ENCODE results near the gene AUTS2.

AUTS2 gene

DNA sequence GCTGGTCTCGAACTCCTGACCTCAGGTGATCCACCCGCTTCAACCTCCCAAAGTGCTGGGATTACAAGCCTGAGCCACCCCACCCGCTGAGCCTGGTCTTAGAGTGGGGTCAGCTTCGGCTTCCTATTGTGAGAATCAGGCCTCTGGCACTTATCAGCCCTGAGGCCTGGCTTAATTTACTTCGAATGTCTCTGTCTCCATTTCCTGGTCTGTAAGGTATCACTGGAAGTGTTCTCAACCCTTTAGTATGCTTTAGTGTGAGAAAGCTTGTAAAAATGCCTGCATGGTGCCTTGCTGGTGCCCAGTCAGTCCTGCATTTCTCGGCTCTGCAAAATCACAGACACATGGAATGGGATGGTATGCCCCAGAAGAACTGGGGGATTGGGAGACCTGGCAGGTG lies 862.3 kb downstream of the AUTS2 start:
- DNase-seq (ENCODE audit: low read depth), result no peak

DNA sequence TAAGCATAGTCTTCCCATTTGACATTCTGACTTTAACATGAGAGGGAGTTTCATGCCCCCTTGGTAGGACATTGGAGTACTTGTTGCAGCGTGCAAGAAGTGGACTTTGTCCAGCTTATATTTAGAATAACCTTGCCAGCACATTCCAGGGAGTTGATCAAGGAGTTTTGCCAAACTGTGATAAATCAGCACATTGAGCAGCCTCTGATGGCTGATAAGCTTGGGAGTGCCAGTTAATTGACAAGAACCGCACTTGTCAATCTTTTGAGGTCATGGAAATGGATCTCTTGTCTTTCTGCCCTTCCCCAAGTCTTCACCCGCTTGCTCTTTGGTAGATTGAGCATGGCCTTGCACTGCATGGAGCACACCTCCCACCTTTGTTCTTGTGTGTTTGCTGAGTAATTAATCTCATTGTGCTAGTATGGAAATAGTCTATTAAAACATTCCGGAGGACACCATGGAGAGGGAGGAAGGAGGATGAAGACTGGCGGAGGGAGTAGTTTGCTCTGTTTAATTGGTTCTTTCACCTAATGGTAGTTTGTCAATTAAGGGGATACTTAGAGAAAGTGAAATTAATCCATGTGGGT lies 865.2 kb downstream of the AUTS2 start:
- no peak for DNase-seq (ENCODE audit: low read depth)

DNA sequence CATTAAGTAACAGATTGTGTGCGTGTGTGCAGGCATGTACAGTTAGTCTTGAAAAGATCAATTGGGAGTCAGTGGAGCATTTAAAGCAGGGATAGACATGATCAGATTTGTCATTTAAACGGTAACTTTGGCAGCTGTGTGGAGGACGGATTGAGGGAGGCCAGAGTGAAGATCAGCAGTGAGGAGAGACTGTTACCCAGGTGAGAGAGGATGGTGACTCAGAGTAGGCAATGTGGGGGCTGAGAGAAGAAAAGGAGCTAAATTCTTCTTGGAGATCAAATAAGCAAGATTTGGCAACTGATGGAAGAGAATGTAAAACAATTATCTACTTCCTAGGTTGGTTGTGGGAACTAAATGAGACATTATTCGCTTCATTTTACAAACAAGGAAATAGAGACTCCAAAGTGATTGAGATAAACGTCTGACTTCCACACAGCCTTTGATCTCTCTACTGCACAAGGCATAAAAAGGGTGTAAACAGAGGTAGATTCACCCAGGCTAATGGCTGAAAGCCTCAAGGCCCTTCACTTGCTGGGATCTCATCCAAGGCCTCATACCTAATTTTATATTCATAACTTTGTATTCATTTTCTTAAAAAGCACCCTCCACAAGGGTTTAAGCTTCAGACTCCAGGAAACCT lies 868.6 kb downstream of the AUTS2 start:
- DNase-seq (ENCODE audit: low read depth), result no peak

DNA sequence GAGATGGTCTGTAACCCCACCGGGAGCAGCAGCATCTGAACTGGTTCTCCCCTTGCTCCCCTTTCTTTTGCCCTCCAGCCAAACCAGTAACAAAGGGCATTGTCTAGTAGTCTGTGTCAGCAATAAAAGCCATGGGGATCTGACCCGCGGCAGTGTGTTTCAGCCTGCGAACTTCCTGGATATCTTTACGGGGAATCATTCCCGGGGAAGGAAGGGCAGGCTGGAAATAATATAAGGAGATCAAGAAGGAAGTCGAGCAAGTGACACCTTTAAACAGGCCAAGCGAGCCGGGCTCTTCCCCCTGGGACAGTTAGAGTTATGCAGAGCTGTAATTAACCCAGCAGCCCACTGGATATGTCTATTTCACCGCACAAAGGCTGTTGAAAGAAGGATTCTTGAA lies 872.5 kb downstream of the AUTS2 start:
- no peak for DNase-seq (ENCODE audit: low read depth)

DNA sequence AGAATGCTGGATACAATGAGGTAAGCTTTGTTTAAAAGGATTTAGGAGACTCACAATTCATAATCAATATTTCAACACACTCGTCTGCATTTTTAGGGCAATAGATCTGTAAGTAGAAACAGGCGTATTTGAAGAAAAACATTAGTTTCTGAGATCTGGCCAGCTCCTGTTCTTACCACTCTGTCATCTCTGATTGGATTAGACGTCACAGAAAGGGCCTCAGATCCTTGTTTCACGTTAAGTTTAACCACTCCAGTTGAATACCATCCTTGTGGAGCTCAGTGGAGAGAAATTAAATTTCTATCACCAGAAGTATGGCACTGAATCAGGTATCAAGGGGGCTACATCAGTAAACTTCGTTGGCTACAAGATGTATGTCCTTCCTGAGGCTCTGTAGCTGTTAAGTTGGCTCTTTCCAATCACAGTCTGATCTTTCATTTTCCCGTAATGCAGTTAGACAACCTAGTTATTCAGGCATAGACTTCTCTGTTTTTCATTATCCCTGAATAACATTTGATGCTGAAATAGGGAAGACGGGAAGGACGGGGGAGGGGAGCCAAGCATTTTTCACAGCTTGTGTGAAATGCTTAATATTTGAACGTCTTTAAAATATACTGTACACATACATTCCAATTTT lies 874.4 kb downstream of the AUTS2 start:
- no peak for DNase-seq (ENCODE audit: low read depth)

DNA sequence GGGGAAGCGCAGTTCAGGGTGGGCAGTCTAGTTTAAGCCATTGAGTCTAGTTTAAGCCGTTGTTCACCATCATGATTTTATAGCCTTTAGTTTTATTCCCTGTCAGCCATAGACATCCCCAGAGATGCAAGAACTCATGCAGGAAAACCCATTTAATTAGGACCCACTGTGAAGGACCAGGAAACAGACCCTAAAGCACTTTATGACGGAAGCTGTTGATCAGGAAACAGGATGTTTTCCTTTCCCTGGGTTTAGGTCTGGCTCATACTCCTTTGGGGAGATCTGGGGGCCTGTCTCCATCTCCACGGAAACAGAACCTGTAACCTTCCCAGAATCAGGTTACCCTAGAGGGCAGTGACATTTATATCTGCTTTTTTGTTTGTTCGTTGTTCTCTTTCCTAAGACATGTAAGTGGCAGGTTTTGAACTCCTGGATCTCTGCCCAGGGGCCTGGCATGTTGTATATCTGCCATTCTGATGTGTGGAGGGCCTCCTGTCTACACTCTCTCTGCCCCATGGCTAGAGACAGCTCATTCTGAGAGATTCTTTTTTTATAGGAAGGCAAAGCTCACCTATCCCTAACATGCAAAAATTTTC lies 876.5 kb downstream of the AUTS2 start:
- no peak for DNase-seq (ENCODE audit: low read depth)

DNA sequence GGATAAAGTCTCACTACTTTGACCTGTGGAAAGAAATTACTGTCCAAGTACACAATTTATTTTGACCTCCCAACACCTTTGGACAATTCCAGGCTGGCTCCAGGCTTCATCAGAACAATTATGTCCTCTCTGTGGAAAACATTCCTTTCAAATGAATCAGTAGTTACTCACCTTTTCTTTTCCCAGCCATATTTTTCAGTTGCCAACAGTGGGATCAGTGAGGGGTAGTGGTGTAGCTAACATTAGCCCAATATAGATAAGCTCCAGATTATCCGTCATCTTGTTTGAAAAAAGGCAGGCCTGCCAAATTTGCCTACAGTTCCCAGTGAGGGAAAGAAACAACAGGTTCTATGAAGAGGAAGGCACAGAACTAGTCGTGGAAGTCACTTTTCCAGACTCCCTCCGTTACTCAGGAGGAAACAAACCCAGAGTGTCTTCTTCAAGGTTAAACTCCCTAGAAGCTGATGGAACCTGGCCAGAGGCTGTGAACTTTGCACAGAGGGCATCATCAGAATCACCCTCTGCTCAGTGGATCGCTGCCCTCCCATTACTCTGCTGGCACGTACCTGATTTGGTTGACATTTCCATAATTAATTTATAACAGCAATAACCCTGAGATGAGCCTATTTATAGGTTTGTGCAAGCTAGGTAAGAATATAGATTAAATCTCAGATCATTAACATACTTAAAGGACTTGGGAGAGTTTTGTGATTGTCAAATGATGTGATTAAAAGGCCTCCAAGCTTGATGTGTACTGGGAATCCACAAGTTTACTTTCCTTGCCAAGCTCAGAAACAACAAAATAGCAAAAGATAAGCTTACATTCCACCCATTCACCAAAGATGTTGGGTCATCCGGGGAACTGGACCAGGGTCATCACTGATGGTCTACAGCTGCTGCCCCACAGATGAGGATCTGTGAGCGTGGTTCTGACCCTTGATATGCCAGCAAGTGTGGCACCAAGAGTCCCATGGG lies 879.0 kb downstream of the AUTS2 start:
- DNase-seq (ENCODE audit: low read depth), result no peak

DNA sequence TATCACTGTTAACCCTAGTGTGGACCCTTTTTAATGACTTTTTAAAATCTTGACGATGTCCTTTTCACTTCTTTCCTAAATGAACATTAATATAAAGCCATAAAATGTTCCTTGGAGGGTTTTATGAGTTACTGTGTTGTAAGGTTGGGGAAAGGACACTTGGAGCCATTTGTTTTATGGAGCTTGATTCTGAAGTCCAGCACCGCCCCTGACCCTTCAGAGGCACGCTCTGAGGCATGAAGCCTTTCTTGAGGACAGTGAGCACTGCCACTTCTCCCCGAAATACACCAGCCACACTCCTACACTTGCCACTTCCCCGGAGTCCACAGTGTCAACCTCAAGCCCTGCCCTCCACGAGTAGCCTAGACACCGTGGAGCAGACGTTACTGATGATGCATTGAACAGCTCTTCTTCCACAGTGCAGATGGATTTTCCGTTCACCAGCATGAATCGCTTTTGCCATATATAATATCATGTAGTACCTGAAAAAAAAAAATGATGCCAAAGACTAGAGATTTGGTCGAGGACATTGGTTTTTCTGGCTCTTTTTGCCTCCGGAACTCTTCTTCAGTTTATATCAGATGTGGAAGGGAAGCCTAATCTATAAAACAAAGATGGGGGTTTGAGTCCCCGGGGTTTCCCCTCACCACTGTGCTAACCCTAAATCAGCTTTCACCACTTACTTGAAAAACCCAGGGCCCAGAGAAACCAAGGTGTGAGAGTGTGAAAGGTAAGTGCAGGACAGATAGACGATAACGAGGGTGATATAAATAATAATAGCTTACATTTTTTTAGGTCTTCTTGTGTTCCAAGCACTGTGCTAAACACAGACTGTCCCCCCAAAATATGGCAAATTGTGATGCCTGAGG lies 881.1 kb downstream of the AUTS2 start:
- DNase-seq (ENCODE audit: low read depth), result no peak

DNA sequence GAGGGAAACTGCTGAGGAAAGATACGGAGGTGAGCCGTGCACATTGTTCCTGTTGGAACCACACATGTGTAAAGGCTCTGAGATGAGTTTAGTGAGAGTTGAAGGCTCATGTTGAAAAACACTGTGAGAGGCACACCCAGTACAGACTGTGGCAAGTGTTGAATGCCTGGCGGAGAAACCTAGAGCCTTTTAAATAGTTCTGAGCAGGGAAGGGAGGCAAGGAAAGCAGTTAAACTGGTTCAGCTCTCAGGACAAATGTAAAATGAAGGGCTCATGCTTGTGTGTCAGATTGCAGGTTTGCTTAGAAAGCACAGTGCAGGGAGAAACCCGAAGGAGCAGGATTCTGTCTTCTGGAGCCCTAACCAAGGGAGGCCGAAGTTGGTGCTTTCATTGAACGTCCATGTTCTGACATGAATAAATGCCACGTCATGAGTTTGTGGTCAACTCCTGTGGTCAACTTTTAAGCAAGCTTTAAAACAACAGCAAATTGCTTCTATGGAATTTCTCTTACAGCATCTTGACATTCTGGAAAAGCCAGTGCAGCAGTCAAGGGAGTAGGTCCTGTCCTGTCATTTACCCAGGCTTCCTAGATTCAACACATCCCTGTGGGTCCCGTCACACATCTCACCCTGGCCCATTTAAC lies 882.8 kb downstream of the AUTS2 start:
- no peak for DNase-seq (ENCODE audit: low read depth)

DNA sequence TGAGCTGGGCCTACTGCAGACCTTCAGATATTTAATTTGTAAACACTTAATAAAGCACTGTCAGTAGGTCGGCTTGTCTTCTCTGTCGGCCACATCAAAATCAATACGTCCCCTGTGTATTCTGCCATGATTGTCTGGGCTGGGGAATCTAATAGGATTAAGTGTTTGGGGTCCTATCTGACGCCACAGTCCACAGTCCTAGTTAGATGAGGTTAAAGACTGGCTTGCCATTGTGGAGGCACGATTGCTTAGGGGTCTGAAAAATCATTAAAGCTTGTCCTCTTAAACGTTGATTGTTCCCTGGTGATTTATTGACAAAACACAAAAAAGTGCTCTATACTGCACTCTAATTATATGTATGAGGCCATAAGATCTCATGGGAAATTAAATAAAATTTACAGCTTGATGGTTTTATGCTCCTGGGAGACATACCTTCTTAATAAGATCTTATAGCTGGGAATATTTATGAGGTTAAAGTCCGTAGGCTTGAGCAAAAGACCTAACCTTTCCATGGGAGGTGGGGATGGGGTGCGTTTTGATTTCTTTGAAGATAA lies 883.4 kb downstream of the AUTS2 start:
- no peak for DNase-seq (ENCODE audit: low read depth)

DNA sequence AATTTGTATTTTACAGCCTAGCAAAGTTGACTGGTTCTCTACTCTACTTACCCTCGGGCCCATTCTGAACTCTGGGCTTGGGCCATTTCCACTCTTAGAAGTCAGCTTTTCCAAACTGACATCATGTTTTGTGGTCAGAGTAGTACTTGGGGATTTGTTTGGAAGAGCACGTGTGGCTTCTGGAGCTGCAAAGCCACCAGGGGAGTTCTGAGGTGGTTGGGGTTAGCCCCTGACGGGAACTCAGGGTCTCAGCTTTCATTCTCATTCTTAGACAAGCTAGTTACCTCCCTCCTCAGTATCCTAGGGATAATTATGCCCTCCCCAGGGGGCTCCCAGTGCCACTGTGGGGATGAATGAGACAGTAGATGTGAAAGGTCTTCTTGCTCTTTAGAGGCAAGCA lies 886.0 kb downstream of the AUTS2 start:
- no peak for DNase-seq (ENCODE audit: low read depth)

DNA sequence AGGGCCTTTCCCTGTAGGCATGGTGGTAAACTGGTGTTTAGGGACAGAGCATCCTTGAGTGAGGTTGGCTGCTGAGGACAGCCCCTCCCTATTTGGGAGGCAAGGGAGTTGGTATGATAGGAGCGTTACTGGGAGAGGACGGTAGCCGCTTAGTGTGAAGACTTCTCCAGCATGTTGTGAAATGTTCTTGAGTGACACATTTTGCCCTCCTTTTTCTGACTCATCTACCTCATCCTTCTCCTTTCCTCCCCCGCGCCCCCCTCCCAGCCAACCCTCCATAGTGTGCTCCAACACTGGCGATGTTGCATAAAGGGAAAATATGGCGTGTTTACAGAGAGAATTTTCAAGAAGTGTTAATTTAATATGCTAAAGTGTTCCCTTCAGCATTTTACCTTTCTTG lies 888.7 kb downstream of the AUTS2 start:
- DNase-seq (ENCODE audit: low read depth), result no peak

DNA sequence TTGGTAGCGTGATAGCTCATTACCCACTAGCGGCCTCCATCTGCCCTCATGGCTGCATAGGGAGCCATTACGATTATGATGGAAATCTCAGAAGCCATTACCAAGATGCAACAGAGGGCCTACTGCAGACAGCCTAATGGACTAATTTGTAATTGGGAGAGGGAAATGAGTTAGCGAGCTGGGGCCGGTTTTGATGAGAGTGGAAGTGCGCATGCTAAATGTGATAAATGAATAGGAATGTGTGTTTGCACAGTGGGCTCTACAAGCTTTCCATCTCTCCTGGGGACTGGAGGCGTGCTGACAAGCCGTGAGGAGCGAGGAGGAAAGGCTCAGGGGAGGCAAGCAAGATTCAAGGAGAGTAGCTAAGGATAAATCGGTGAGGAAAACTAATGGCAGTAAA lies 889.2 kb downstream of the AUTS2 start:
- no peak for DNase-seq (ENCODE audit: low read depth)

DNA sequence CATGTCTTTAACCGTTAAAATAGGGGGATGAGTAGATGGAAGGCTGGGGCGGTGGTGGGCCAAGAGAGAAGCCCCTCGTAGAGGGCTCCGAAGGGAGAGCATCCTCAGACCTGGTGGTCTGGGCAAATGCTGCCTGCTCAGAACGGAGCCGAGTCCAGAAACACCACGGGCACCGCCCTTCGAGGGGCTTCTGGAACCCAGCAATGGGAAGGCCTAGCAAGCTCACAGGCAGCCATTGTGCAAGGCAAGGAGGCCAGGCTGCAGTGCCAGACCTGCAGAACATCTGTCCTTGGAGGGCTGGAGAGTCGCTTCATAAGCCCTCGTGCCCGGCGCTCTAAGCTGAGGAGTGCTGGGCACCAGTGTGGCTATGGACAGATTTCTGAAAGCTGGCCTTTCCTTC lies 889.6 kb downstream of the AUTS2 start:
- no peak for DNase-seq (ENCODE audit: low read depth)

DNA sequence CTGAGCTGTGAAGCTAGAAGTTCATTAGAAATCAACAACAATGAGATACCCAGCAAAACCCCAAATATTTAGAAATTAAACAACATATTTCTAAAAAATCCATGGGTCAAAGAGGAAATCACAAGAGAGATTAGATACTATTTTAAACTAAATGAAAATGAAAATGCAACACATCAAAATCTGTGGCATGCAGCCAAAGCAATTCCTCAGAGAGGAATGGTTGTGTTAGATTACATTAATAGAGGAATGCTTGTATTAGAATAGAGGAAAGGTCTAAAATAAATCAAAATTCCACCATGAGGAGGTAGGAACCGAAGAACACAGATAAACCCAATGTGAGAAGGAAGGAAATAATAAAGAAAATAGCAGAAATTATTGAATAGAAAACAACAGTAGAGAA lies 891.5 kb downstream of the AUTS2 start:
- DNase-seq (ENCODE audit: low read depth), result no peak

DNA sequence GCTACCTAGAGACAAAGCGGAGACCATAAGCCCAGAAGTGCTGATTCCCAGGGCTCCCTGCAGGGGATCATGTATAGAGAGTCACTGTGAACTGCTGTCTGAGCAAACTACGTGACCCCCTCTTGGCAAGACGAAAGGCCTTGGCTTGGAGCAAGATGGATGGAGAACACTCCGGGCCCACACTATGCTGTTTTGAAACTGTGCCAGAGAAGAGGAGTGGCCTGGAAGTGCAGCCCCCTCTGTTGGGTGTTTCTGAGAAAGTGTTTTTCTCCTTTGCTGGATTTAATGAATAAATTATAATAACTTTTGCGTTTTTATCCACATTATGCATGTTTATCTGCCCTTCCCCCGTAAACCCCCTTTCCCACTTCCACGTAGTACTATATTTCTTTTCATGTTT lies 894.4 kb downstream of the AUTS2 start:
- no peak for DNase-seq (ENCODE audit: low read depth)

DNA sequence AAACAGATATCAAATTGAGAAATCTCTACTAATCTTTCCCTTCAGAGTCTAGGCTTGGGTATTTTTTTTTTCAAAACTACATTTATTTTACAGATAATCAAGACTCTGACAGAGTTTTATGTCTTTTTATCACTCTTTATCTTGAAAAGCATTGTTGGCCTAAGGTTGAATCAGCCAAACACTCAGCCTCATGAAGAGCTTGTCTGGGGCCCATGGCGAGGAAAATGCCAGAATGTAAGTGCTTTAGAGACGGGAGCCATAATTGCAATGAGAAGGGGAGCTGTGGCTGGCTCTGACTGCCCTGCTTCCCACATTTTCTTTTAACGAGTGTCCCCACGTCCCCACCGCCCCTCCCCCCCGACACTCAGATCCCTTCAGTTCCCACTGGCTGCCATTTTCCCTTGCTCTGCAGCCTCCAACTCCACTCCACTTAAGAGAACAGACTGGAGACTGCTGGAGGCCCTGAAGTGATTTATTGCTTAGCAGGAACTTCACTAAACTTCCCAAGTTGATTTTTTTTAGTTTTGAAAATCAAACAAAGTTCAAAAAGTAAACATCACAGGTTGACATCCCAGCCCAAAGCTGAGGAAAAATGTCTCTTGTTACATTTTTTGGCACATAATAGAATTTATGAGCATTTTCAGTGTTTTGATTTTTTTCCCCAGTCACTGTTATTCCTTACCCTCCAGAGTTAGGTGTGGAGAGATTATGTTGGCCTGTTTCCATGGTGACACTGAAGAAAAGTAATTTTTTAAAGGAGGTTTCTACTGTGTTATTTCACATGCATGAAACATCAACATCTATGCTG lies 896.2 kb downstream of the AUTS2 start:
- no peak for DNase-seq (ENCODE audit: low read depth)

DNA sequence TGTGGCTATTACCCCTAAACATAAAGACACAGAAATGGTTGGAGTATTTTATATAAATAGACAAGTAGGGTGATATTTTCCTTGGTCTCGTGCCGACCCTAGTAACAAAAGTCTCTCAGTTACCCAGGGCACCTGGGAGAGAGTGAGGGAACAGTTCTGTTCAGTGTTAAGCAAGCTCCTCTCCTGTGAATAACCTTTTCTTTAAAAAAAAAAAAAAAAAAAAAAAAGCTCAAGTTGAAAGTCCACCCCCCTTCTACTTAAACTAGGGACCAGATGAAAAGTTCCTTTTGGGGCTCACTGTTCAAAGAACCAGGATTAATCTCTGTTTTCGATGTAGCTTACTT lies 896.7 kb downstream of the AUTS2 start:
- DNase-seq (ENCODE audit: low read depth), result no peak

DNA sequence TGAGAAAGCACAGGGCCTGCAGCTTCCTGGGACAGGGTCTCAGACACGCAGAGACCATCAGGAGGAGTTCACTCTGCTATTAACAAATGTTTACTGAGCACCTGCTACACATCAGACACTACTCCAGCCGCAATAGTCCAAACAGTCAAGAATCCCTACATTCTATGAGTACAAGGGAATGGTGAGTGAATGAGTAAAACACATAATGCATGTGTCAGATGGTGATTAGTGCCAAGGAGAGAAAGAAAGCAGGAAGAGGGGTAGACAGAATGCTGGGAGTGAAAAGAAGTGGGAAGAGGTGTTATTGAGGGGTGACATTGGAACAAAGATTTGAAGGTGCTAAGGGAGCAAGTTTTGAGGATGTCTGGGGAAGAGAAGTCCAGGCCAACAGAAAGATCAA lies 899.5 kb downstream of the AUTS2 start:
- no peak for DNase-seq (ENCODE audit: low read depth)
